NCI-H1694 treated with DMSO at 0.1 percent for 48 hours (cell line): ENCODE measurements around the gene C19orf53.
"Not testable (repeated sequence)": the region's sequence is repeated elsewhere in the genome, so short reads cannot be mapped to it uniquely, and the experiment has no call there.

ENCODE experiments used
- DNase-seq: peaks from one replicate; lab custom pipeline; 2025; lab: John Stamatoyannopoulos, UW

Gene C19orf53

DNA sequence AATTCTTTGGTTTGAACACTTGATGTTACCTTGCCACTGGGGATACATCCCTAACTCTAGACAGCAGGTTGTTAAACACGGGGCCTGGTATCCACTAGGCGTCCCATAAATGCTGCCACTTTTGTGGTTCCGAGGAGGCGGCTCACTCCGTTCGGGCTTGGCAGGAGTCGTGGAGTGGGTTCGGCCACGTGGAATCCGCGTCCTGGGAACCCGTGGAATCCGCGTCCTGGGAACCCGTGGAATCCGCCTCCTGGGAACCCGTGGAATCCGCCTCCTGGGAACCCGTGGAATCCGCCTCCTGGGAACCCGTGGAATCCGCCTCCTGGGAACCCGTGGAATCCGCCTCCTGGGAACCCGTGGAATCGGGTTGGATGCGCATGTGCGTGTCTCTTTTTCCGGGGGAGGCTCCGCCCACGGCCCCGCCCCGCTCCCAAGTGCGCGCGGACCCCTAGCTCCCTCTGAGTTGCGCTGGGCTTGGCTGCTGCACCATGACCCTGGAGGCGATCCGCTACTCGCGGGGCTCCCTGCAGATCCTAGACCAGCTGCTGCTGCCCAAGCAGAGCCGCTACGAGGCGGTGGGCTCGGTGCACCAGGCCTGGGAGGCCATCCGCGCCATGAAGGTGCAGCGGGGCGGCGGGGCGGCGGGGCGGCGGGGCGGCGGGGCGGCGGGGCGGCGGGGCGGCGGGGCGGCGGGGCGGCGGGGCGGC is 10.0 kb upstream of the C19orf53 start, which contains the start of gene MRI1:
TSS of gene MRI1 (plus strand) at position 422 of the 707 bp plus-strand sequence. CDS start at position 489, 67 bp downstream.
- peak; percentile 31 for DNase-seq

GRCh38 chr19:13764821-13765394 is 9.3 kb upstream of the C19orf53 start:
- DNase-seq = no peak

GRCh38 chr19:13765395-13766094 is 8.7 kb upstream of the C19orf53 start:
- no peak for DNase-seq

- DNase-seq = no peak
These were observed 8.2 kb upstream of the C19orf53 start for GRCh38 chr19:13766095-13766481.

- no peak for DNase-seq
These were observed 5.7 kb upstream of the C19orf53 start for GRCh38 chr19:13768510-13768909.

DNA sequence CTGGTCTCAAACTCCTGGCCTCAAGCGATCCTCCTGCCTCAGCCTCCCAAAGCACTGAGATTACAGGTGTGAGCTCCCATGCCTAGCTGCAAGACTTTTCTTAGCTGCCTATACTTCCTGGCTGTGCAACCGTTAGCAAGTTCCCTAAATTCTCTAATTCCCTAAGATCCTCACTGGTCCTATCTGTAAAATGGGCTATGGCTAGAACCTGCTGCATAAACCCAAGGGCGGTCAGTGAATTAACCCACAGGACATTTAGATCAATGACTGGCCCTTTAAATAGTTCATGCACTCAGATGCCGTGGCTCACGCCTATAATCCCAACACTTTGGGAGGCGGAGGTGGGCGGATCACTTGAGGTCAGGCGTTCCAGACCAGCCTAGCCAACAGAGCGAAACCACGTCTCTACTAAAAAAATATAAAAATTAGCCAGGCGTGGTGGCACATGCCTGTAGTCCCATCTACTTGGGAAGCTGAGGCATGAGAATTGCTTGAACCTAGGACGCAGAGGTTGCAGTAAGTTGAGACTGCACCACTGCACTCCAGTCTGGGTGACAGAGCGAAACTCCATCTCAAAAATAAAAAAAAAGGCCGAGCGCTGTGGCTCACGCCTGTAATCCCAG is 4.1 kb upstream of the C19orf53 start:
- DNase-seq = no peak

GRCh38 chr19:13778398-13778797 is 4.1 kb downstream of the C19orf53 start:
- no peak for DNase-seq

- no peak for DNase-seq
These were observed 4.6 kb downstream of the C19orf53 start for GRCh38 chr19:13778847-13779246.

DNA sequence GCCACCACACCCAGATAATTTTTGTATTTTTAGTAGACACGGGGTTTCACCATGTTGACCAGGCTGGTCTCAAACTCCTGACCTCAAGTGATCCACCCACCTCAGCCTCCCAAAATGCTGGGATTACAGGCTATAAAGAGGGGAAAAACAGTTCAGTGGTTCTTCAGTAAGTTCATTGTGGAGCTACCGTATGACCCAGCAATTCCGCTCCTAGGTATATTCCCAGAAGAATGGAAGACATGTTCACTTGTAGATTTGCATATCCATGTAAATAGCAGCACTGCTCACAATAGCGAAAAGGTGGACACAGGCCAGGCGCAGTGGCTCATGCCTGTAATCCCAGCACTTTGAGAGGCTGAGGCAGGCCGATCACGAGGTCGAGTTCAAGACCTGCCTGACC is 5.5 kb downstream of the C19orf53 start:
- not testable (repeated sequence) for DNase-seq

DNA sequence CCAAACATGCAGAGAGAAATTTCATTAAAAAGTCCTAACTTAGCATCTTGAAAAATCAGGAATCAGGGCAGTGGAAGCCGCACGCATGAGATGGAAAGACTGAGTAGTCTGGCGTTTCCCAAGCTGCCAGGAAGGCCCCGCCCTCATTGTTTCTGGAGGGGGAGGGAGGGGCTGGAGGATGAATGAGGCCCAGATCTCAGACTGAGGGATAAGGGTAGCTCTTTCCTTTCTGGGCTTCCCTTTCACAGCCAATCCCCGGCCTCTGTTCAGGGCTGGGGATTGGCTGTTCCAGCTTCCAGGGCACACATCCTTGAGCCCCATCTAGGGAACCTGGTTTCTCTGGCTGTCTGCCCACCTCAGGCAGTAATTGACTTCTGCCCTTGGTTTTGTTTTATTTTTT is 7.3 kb downstream of the C19orf53 start:
- DNase-seq = no peak

DNA sequence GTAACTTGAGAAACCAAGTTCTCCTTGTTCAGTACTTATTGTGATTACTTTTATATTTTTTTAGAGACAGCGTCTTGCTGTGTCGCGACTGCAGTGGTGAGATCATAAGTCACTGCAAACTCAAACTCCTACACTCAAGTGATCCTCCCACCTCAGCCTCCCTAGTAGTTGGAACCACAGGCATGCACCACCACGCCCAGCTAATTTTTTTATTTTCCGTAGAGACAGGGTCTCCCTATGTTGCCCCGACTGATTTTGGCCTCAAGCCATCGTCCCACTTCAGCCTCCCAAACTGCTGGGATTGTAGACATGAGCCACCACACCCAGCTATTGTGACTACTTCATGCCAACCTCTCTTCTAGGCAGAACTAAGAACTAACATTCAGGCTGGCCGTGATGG is 8.3 kb downstream of the C19orf53 start:
- DNase-seq = no peak

GRCh38 chr19:13783565-13784500 is 9.6 kb downstream of the C19orf53 start:
- no peak for DNase-seq

- peak; percentile 66 for DNase-seq
These were observed 10.6 kb downstream of the C19orf53 start for GRCh38 chr19:13784731-13785452.

- DNase-seq = no peak
These were observed 14.7 kb downstream of the C19orf53 start for GRCh38 chr19:13788991-13789390.

GRCh38 chr19:13790354-13790753 is 16.1 kb downstream of the C19orf53 start:
- DNase-seq = peak; percentile 24

DNA sequence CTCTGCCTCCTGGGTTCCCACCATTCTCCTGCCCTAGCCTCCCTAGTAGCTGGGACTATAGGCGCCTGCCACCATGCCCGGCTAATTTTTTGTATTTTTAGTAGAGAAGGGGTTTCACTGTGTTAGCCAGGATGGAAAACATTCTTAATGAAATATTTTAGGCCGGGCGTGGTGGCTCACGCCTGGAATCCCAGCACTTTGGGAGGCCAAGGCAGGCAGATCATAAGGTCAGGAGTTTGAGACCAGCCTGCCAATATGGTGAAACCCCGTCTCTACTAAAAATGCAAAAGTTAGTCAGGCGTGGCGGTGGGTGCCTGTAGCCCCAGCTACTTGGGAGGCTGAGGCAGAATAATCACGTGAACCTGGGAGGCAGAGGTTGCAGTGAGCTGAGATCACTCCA is 19.1 kb downstream of the C19orf53 start:
- DNase-seq = not testable (repeated sequence)

- no peak for DNase-seq
These were observed 20.1 kb downstream of the C19orf53 start for GRCh38 chr19:13794398-13794756.

DNA sequence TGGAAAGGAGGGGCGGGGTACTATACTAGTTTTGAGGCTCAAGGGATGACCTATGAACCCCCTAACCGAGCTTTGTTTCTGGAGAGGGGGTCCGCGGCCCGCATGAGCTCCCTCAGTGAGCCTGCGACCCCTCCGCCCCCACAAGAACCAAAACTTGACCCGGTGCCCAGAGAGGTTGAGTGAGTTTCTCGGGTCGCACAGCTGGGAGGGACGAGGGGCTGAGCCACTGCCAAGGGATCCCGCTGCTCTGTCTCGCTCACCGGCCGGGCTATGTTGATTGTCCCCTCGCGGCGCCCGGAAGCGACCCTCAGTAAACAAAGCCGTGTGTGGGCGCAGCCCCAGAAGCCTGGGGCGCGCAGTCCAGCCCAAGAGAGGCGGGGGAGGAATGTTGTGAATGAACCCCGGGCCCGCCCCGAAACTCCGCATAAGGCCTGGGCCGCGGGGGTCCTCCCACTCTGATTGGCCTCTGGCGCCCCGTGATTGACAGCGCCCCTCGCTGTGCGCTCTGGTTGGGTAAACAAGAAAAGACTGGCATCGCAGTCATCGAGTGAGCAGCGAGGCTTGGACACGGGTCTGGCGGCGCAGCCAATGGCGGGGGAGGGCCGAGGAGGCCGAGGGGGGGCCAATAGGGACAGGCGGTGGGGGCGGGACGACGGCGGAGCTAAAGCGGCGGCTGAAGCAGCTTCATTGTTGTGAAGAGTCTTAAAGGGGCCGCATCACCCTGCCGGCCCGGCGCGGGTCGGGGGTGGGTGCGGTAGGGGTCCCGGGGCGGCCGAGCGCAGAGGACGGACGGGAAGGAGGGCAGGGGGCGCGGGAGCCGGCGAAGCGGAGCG is 20.7 kb downstream of the C19orf53 start, which contains the start of gene ZSWIM4:
TSS of gene ZSWIM4 (plus strand) at position 687 of the 833 bp plus-strand sequence. CDS start 206 bp downstream, outside the sequence.
- DNase-seq = peak; percentile 91

DNA sequence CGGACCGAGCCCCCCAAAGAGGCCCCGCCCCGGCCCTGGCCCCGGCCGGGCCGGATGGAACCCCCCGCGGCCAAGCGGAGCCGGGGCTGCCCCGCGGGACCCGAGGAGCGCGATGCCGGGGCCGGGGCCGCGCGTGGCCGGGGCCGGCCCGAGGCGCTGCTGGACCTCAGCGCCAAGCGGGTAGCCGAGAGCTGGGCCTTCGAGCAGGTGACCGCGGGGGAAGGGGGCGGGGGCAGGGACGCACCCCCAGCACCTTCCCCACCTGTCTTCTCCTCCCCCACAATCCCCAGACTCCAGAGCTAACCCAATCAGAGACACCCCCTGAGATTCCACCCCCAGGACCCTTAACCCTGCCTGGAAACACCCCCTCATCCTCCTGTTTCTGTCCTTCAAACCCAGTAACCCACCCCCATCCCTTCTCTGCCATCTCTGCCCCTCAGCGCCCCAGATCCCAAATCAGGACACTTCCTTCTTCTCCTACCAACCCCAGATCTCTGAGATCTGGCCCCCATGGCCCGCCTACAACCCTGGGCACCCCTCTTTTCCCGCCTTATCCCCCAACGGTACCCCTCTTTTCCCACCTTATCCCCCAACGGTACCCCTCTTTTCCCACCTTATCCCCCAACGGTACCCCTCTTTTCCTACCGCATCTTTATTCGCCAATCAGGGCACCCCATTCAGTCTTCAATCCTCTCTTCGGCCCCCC is 21.5 kb downstream of the C19orf53 start:
- DNase-seq = no peak
